Stimulated activated CD8-positive, alpha-beta memory T cell treated with anti-CD3 and anti-CD28 coated beads, Interleukin-15, amount 100 ng/mL, for 1 hour (primary cell): Measurements from ENCODE around the gene FAM78B.

Experiments
- DNase-seq: peaks from one replicate; pipeline ENCODE4 v3.0.0-alpha.2; 2020; ENCODE audit warnings: low read depth

FAM78B gene

GRCh38 chr1:166166698-166167571 is at the start of gene FAM78B:
Gene FAM78B, minus strand, starts transcription at chr1:166167001. Its CDS starts 753 bp downstream, at chr1:166166248.
- no peak for DNase-seq

GRCh38 chr1:166202546-166202945 is 35.7 kb upstream of the FAM78B start:
- no peak for DNase-seq

- DNase-seq = no peak
These were observed 33.9 kb upstream of the FAM78B start for GRCh38 chr1:166200743-166201142.

- no peak for DNase-seq
These were observed 30.8 kb upstream of the FAM78B start for GRCh38 chr1:166197597-166197996.

- no peak for DNase-seq
These were observed 30.3 kb upstream of the FAM78B start for GRCh38 chr1:166197141-166197540.

- no peak for DNase-seq
These were observed 26.4 kb upstream of the FAM78B start for GRCh38 chr1:166193057-166193698.

GRCh38 chr1:166190400-166190799 is 23.6 kb upstream of the FAM78B start:
- no peak for DNase-seq

GRCh38 chr1:166189126-166189525 is 22.3 kb upstream of the FAM78B start:
- DNase-seq = no peak

- no peak for DNase-seq
These were observed 18.7 kb upstream of the FAM78B start for GRCh38 chr1:166185526-166185925.

- DNase-seq = no peak
These were observed 18.1 kb upstream of the FAM78B start for GRCh38 chr1:166184897-166185296.

GRCh38 chr1:166184012-166184411 is 17.2 kb upstream of the FAM78B start:
- no peak for DNase-seq

- DNase-seq = no peak
These were observed 15.5 kb upstream of the FAM78B start for GRCh38 chr1:166182281-166182680.

- DNase-seq = no peak
These were observed 9.6 kb upstream of the FAM78B start for GRCh38 chr1:166176416-166176815.

GRCh38 chr1:166175032-166175431 is 8.2 kb upstream of the FAM78B start:
- DNase-seq = no peak

GRCh38 chr1:166174108-166174507 is 7.3 kb upstream of the FAM78B start:
- no peak for DNase-seq

GRCh38 chr1:166172106-166172505 is 5.3 kb upstream of the FAM78B start:
- no peak for DNase-seq

GRCh38 chr1:166170726-166171125 is 3.9 kb upstream of the FAM78B start:
- DNase-seq = no peak

GRCh38 chr1:166170075-166170474 is 3.3 kb upstream of the FAM78B start:
- DNase-seq = no peak

- DNase-seq = no peak
These were observed 2.4 kb upstream of the FAM78B start for GRCh38 chr1:166169182-166169581.

GRCh38 chr1:166167572-166167925 is 748 bp upstream of the FAM78B start:
- DNase-seq = no peak

GRCh38 chr1:166166329-166166697 is 488 bp downstream of the FAM78B start:
- DNase-seq = no peak

GRCh38 chr1:166165661-166166328 is 1.0 kb downstream of the FAM78B start:
- no peak for DNase-seq
